ENCODE measurements around the gene PRPSAP1.

Gene PRPSAP1

DNA sequence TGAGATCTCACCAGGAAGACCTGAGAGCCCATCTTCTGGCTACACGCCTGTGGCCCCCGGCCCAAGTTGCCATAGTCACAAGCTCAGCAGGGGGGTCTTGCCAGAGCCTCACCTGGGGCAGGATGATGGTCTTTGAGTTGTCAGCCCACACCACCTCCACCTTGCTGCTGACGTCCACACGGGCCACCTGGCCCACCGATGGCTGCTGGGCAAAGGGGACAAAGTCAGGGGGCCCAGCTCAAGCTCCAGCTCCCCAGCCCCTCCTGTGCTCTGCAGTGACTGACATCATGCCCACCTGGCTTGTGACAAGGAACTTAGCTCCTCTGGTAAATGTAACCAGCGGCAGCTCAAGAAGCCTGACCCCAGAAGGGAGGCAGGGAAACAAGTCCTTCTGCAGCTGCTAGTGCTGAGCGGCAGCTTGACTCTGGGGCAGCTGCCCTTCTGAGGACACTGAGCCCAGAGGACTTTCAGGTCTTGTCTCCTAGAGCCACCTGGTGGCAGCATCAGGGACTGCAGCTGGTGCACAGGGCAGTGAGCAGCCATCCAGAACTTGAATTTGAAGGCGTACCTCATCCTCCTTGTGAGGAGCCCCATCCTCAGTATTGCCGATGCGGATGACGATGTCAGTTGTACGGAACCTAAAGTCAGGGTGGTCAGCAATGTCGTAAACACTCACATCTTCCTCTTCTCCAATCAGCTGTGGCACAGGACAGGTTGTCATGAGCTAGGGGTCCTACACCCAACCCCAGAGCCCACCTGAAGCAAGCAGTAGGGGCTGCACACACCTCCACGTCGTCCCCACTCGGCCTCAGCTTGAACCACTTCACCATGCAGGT, 44.2 kb upstream of the PRPSAP1 start:
- Histone ChIP-seq H3K36me3 (peaks cover 97% of the 10 kb centered on the region), H3K4me3 (ENCODE audit: low read depth, low read length) (no peak overlapping the region), H3K27me3 (ENCODE audit: insufficient read depth, low read depth, severe bottlenecking) (no peaks in the 10 kb centered on the region), H3K9me3 (ENCODE audit: severe bottlenecking) (no peaks in the 10 kb centered on the region), H3K27ac (no peak overlapping the region; the same call in 1 of the 2 replicates)
- peak; percentile 99 for TF ChIP-seq CTCF (IDR thresholded peaks at IDR 0.05; ENCODE audit: low read depth, low read length)
- peak; percentile 95 for DNase-seq

DNA sequence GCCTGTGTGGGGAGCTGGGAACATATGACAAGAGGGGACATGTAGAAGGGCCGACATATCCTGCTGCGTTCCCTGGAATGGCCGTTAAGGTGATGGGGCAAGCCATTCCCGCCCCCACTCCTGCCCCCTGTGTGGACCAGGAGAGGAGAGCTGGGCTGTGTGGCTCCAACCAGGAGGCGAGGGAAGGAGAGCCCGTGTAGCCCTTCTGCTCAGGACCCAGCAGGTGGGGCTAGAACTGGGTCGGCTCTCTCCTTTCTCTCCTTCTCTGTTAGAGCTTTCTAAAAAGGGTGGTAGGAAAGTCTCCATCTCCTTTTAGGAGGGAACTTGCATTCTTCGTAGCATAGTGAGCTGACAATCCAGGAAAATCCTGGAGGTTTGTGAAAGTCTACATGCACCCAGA, 43.5 kb upstream of the PRPSAP1 start:
- no peak overlapping the region for H3K4me3 ChIP-seq (ENCODE audit: low read depth, low read length)
- no peaks in the 10 kb centered on the region for H3K9me3 ChIP-seq (ENCODE audit: severe bottlenecking)
- no peak for TF ChIP-seq CTCF (IDR thresholded peaks at IDR 0.05; ENCODE audit: low read depth, low read length)
- H3K27ac ChIP-seq, result no peak overlapping the region; the same call in 1 of the 2 replicates
- DNase-seq, result no peak
- H3K36me3 ChIP-seq, result peaks cover 96% of the 10 kb centered on the region
- H3K27me3 ChIP-seq (ENCODE audit: insufficient read depth, low read depth, severe bottlenecking), result no peaks in the 10 kb centered on the region

GRCh38 chr17:76395980-76396379, 42.3 kb upstream of the PRPSAP1 start:
- DNase-seq, result no peak
- Histone ChIP-seq H3K9me3 (ENCODE audit: severe bottlenecking) (no peaks in the 10 kb centered on the region), H3K4me3 (ENCODE audit: low read depth, low read length) (no peak overlapping the region), H3K27ac (no peak overlapping the region), H3K27me3 (ENCODE audit: insufficient read depth, low read depth, severe bottlenecking) (no peaks in the 10 kb centered on the region), H3K36me3 (peaks cover 95% of the 10 kb centered on the region)
- no peak for TF ChIP-seq CTCF (IDR thresholded peaks at IDR 0.05; ENCODE audit: low read depth, low read length)

DNA sequence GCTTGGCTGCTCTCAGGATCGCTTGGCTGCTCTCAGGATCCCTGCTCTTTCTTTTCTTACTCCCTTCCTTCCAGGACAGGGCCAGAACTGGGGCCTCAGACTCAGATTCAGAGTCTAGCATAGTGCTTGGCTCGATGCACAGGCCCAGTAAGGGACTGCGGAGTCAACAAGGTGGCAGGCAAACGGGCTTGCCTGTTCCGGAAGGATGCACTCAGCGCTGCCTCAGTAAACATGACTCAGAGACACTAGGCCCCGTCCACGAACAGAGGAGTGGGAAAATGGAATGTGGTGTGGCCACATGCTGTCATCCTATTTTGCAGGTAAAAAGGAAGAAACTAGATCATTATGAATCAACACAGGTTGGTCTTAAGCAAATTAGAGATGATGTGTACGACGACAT, 40.5 kb upstream of the PRPSAP1 start:
- Histone ChIP-seq H3K27ac (no peak overlapping the region), H3K4me3 (ENCODE audit: low read depth, low read length) (no peak overlapping the region), H3K9me3 (ENCODE audit: severe bottlenecking) (no peaks in the 10 kb centered on the region), H3K27me3 (ENCODE audit: insufficient read depth, low read depth, severe bottlenecking) (no peaks in the 10 kb centered on the region), H3K36me3 (peaks cover 91% of the 10 kb centered on the region)
- no peak for TF ChIP-seq CTCF (IDR thresholded peaks at IDR 0.05; ENCODE audit: low read depth, low read length)
- DNase-seq, result no peak

GRCh38 chr17:76391200-76391715, 37.5 kb upstream of the PRPSAP1 start:
- no peak for TF ChIP-seq CTCF (IDR thresholded peaks at IDR 0.05; ENCODE audit: low read depth, low read length)
- DNase-seq, result no peak
- Histone ChIP-seq H3K27me3 (ENCODE audit: insufficient read depth, low read depth, severe bottlenecking) (no peaks in the 10 kb centered on the region), H3K36me3 (peaks cover 69% of the 10 kb centered on the region), H3K9me3 (ENCODE audit: severe bottlenecking) (no peaks in the 10 kb centered on the region), H3K27ac (no peak overlapping the region), H3K4me3 (ENCODE audit: low read depth, low read length) (no peak overlapping the region)
